GM12874 (cell line): Measurements from ENCODE around the gene CEP72.

ENCODE experiments used
- CTCF ChIP-seq: IDR thresholded peaks from 2 replicates; pipeline ENCODE4 v1.5.1; 2011; ENCODE audit warnings: low read depth, mild to moderate bottlenecking, control low read depth, low read length, moderate library complexity; ENCODE audit not compliant: insufficient read depth

CEP72 gene

GRCh38 chr5:638501-639252, 26.5 kb downstream of the CEP72 start:
- no peak for TF ChIP-seq CTCF

GRCh38 chr5:639253-639530, 27.1 kb downstream of the CEP72 start:
- TF ChIP-seq CTCF = no peak

DNA sequence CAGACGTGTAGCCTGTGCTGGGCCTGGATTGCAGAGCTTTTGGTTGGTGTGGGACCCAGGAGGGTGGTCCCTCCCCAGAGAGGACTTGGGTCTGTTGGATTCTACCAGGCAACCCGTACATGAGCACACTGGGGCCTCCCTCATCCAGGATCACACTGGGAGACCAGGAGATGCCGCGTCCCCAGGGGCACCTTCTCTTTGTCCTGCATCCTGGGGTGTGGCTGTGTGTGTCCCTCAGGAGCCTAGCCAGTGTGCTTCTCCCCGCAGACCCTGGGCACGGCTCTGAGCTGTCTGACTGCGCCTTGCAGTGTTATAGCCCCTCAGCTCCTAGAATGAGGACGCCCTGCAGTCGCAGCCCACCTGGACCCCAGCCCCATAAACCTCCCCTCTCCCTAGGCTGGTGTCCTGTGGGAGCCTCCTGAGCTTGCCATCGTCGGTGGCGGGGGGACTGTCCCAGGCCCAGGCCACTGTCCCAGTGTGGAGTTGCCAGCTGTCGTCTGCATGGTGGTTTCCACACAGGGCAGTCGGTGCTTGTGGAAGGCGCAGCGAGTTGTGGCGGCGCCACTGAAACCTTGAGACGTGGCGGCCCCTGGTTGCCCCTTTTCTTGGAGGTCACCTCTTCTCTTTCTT, 27.6 kb downstream of the CEP72 start:
- TF ChIP-seq CTCF = no peak

DNA sequence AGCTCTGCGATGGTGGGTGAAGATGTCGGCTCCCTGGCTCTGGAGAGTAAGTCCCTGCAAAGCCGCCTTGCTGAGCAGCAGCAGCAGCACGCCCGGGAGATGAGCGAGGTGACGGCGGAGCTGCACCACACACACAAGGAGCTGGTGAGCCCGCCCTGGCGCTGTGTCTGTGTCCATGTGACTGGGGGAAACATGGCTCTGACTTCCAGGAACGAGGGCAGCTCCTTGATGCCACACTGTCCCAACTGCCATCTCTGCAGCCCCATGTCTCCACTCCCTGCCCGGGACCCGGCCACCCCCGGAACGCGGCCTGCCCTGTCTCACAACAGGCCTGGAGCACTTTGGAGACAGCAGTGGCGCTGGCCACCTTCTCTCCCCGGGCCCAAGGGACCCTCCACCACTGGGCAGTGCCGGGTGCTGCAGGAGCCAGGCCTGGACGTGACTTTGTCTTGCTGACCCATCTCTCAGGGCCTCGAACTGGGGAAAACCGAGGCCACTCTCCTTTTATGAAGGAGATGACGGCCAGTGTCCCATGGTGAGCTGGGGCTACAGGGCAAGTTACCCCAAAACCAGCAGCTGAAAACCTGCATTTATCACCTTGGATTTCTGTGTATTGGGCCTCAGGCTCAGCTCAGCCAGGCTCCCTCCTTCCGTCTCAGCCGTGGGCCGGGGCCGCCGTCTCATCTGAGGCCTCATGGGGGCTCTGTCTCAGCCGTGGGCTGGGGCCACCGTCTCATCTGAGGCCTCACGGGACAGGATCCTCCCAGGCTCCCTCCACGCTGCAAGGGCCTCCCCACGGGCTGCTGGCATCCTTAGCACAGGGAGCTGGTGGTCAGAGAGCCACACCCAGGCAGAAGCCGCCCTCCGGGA, 28.6 kb downstream of the CEP72 start:
- no peak for TF ChIP-seq CTCF

- no peak for TF ChIP-seq CTCF
These were observed 29.2 kb downstream of the CEP72 start for GRCh38 chr5:641331-641765.

DNA sequence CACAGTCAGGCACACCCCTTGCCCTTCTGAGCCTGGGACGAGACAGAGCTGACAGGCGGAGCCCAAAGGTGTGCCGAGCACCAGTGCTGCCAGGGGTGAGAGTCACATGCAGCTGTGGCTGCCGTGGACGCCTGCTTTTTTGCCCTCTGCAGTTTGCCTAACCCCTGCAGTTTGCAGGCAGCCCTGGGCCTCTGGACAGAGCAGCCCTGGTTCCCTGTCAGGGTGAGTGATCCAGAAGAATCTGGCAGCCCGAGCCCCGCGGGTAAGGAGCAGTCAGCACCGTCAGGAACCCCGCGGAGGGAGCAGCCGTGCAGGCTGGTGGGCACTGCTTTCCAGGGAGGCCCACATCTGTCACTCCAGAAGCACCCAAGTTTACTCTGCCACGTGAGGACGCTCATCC, 30.3 kb downstream of the CEP72 start:
- TF ChIP-seq CTCF = no peak

GRCh38 chr5:643351-643801, 31.2 kb downstream of the CEP72 start:
- TF ChIP-seq CTCF = peak; percentile 14; the same call in 1 of the 2 replicates
